ENCODE results near the gene RASGEF1B. TPM values are rescaled to one million over a fixed set of nuclear protein-coding genes. Genes with fewer than 3 reads are reported as not detected.

RASGEF1B gene
- total RNA-seq, 1 donor from 2014 or later: 7.2 TPM

- Mint-ChIP-seq H3K36me3 (peaks cover 17% of the 10 kb centered on the region), H3K4me3 (no peak overlapping the region), H3K27me3 (ENCODE audit: low read depth) (no peaks in the 10 kb centered on the region), H3K9me3 (no peaks in the 10 kb centered on the region), H3K4me1 (peaks cover 38% of the 10 kb centered on the region), H3K27ac (no peak overlapping the region)
- no peak for DNase-seq (ENCODE audit: low spot score in 2 of 2, unreplicated experiment in 2 of 2)
- TF ChIP-seq, protein P1, sequence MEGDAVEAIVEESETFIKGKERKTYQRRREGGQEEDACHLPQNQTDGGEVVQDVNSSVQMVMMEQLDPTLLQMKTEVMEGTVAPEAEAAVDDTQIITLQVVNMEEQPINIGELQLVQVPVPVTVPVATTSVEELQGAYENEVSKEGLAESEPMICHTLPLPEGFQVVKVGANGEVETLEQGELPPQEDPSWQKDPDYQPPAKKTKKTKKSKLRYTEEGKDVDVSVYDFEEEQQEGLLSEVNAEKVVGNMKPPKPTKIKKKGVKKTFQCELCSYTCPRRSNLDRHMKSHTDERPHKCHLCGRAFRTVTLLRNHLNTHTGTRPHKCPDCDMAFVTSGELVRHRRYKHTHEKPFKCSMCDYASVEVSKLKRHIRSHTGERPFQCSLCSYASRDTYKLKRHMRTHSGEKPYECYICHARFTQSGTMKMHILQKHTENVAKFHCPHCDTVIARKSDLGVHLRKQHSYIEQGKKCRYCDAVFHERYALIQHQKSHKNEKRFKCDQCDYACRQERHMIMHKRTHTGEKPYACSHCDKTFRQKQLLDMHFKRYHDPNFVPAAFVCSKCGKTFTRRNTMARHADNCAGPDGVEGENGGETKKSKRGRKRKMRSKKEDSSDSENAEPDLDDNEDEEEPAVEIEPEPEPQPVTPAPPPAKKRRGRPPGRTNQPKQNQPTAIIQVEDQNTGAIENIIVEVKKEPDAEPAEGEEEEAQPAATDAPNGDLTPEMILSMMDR (IDR thresholded peaks at IDR 0.05; ENCODE audit: unreplicated experiment): no peak
Observed at GRCh38 chr4:81453024-81453423, 18.7 kb downstream of the RASGEF1B start.

GRCh38 chr4:81452452-81453006 lies 19.2 kb downstream of the RASGEF1B start:
- no peaks in the 10 kb centered on the region for H3K9me3 Mint-ChIP-seq
- no peak for DNase-seq (ENCODE audit: low spot score in 2 of 2, unreplicated experiment in 2 of 2)
- H3K4me1 Mint-ChIP-seq: peaks cover 33% of the 10 kb centered on the region
- H3K27me3 Mint-ChIP-seq (ENCODE audit: low read depth): no peaks in the 10 kb centered on the region
- H3K36me3 Mint-ChIP-seq: peaks cover 22% of the 10 kb centered on the region
- H3K27ac Mint-ChIP-seq: peak overlapping the region; percentile 31
- H3K4me3 Mint-ChIP-seq: no peak overlapping the region
- TF ChIP-seq, protein P1 (IDR thresholded peaks at IDR 0.05; ENCODE audit: unreplicated experiment): no peak

- no peak for DNase-seq (ENCODE audit: low spot score in 2 of 2, unreplicated experiment in 2 of 2)
- TF ChIP-seq, protein P1 (IDR thresholded peaks at IDR 0.05; ENCODE audit: unreplicated experiment): no peak
- Mint-ChIP-seq H3K9me3 (peaks cover 2% of the 10 kb centered on the region), H3K27ac (no peak overlapping the region), H3K4me1 (peaks cover 27% of the 10 kb centered on the region), H3K27me3 (ENCODE audit: low read depth) (no peaks in the 10 kb centered on the region), H3K4me3 (no peak overlapping the region), H3K36me3 (peaks cover 42% of the 10 kb centered on the region)
Observed at GRCh38 chr4:81449015-81449414, 22.7 kb downstream of the RASGEF1B start.

- Mint-ChIP-seq H3K9me3 (peaks cover 12% of the 10 kb centered on the region), H3K36me3 (peaks cover 46% of the 10 kb centered on the region), H3K27ac (no peak overlapping the region), H3K27me3 (ENCODE audit: low read depth) (no peaks in the 10 kb centered on the region), H3K4me1 (peaks cover 17% of the 10 kb centered on the region), H3K4me3 (no peak overlapping the region)
- no peak for DNase-seq (ENCODE audit: low spot score in 2 of 2, unreplicated experiment in 2 of 2)
- TF ChIP-seq, protein P1 (IDR thresholded peaks at IDR 0.05; ENCODE audit: unreplicated experiment): no peak
Observed at GRCh38 chr4:81447566-81448229, 24.0 kb downstream of the RASGEF1B start.

- peaks cover 12% of the 10 kb centered on the region for H3K9me3 Mint-ChIP-seq
- no peak for DNase-seq (ENCODE audit: low spot score in 2 of 2, unreplicated experiment in 2 of 2)
- no peaks in the 10 kb centered on the region for H3K27me3 Mint-ChIP-seq (ENCODE audit: low read depth)
- no peak overlapping the region for H3K27ac Mint-ChIP-seq
- peaks cover 11% of the 10 kb centered on the region for H3K4me1 Mint-ChIP-seq
- no peak overlapping the region for H3K4me3 Mint-ChIP-seq
- TF ChIP-seq, protein P1 (IDR thresholded peaks at IDR 0.05; ENCODE audit: unreplicated experiment): no peak
- H3K36me3 Mint-ChIP-seq: peaks cover 46% of the 10 kb centered on the region
Observed at GRCh38 chr4:81446634-81447033, 25.1 kb downstream of the RASGEF1B start.
